GM18520 (cell line): ENCODE data around the gene HRH2.
"Not testable (repeated sequence)": the region's sequence is repeated elsewhere in the genome, so short reads cannot be mapped to it uniquely, and the experiment has no call there.

Source experiments
- ATAC-seq: cut with Tn5 transposase; IDR thresholded peaks from one replicate; pipeline ENCODE4 v1.9.1; 2021; ENCODE audit not compliant: unreplicated experiment

Gene HRH2

DNA sequence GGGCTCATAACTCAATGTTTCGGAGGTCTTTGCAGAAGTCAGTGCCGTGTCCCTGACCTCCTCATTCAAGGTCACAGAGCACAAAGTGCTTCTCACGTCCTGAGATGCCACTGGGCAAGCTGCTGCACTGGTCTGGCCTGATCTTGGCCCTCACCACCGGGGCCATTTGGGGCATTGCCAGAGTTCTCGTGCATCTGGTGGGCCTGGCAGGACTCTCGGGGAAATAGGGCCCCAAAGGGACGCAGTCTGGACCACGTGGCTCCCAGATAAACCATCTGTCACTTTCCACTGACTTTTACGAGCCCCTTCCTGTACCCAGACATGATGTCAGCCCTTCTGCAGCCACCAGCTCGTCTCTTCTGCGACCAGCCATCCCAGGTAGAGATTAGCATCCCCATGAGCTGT is 54.8 kb downstream of the HRH2 start:
- ATAC-seq, result no peak

DNA sequence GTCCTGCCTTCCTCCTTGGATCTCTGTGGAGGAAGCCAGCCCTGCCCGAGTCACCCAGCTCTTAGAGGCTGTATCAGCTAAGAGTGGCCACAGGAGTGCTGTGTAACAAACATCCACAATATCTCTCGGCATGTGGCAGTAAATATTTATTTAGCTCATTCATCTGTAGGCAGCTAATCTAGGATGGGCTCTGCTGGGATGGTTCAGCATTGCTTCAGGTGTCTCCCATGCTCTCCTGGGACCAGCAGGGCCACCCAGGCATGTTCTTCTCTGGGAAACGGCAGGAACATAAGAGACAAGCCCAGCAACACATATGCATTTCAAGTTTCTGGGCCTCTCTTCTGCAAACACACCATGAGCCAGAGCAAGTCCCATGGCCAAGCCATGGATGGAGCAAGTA is 56.1 kb downstream of the HRH2 start:
- no peak for ATAC-seq

DNA sequence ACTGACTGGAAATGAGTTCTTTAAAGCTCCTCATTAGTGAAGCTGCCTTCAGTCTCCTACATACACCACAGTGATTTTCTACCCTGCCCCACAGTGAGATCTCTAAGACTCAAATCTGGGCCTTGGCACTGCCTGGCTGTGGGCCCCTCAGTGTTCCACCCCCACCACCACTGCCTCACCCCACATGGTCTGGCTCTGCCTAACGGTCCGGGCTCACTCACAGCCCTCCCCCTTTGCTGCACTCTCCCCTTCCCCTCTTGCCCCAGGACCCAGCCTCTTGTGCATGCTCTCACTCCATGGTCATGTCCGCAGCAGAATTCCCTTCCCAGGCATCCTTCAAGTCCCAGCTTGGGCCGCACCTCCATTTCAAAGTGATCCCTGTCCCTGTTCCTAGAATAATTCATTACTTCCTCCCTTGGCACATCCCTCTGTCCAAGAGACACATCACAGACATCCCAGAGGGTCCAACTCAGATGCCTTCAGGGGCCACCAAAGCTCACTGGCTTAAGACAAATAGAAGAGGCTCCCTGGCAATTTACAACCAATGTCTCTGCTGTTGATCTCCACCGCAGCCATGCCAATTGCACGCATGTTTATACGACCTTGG is 56.7 kb downstream of the HRH2 start:
- no peak for ATAC-seq

DNA sequence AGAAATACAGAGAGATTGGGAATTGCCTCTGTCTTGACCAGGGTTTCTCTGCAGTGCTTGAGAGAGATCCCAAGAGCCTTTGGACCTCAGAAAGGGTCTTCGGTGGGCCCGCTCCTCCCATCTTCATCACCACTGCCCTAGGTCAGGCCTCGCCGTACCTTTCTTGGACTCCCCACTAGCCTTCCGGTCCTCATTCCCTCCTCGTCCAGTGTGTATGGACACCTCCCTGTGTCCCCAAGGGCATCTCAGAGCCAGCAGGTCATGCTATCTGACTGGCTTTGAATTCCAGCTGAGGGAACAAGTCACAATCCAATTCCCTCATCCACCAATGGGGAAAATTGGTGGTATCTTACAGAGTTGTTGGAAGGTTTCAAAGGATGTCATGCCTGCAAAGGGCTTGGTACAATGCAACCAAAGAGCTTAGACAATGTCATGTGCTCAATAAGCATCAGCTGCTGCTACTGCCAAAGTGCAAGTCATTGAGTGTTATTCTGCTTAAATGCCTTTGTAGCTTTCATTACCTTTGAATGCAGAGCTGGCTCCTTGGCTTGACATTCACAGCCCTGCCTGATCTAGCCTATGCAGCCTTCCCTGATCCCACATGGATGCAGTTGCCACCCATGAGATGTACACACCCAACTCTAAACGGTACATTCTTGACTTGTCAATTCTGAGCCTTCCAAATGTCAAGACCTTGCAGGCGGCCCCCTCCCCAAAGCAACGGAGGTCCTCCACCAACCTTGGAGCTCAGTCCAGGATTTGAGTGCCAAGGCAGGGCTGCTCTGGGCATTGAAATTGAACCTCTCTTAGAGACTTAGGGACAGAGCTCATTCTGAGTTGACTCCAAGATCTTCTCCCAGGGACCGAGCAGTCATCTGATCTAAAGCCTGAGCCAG is 58.0 kb downstream of the HRH2 start:
- ATAC-seq, result no peak

DNA sequence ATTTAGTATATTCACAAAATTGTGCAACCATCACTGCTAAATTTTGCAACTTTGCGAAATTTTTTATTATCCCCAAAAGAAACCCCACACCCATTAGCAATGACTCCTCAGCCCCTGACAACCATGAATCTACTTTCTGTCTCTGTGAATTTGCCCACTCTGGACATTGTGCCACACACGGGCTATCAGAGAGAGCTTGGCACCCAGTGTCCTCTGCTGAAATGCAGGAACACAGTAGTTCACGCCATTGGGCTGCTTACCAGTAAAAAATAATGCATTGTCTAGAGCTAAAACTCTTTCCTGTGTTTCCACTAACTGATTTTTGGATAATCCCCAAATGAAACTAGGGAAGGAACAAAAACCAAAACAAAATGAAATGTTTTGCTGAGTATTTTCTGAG is 60.0 kb downstream of the HRH2 start:
- ATAC-seq, result no peak

DNA sequence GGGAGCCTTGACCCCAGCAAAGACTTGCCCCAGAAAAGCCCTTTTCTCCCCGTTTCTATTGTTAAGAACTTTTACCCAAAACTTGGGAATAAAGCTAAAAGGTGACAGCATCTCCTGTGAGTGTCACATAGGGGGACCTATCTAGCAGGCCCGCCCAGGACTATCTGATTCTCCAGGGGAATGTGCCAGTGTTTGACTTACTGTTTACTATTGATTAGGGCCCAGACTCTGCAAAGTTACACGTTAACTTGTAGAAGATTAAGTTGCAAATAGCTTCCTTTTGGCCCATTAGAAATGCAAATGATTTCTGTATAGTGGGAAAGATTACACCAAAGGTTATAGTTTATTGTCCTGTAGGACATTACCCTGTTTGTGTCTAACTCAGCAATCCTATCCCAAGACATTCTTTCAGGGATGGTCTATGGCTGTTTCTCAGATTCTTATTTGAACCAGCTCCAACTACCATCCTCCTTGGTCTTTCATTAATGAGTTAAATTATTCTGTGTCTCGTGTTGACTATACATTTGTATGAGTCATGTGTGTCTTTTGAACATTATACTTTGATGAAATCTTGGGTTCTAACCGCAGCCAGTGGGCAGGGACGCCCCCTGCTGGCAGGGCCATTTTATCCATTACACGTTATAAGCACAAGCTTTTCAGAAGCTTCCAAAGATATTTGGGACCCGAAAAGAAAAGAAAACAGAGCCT is 60.7 kb downstream of the HRH2 start:
- no peak for ATAC-seq

DNA sequence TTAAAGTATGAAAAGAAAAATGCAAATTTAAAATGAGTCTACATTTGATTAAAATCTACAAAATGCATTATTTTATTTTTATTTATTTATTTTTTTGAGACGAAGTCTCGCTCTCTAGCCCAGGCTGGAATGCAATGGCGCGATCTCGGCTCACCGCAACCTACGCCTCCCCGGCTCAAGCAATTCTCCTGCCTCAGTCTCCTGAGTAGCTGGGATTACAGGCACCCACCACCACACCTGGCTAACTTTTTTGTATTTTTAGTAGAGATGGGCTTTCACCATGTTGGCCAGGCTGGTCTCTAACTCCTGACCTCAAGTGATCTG is 61.2 kb downstream of the HRH2 start:
- ATAC-seq, result not testable (repeated sequence)

DNA sequence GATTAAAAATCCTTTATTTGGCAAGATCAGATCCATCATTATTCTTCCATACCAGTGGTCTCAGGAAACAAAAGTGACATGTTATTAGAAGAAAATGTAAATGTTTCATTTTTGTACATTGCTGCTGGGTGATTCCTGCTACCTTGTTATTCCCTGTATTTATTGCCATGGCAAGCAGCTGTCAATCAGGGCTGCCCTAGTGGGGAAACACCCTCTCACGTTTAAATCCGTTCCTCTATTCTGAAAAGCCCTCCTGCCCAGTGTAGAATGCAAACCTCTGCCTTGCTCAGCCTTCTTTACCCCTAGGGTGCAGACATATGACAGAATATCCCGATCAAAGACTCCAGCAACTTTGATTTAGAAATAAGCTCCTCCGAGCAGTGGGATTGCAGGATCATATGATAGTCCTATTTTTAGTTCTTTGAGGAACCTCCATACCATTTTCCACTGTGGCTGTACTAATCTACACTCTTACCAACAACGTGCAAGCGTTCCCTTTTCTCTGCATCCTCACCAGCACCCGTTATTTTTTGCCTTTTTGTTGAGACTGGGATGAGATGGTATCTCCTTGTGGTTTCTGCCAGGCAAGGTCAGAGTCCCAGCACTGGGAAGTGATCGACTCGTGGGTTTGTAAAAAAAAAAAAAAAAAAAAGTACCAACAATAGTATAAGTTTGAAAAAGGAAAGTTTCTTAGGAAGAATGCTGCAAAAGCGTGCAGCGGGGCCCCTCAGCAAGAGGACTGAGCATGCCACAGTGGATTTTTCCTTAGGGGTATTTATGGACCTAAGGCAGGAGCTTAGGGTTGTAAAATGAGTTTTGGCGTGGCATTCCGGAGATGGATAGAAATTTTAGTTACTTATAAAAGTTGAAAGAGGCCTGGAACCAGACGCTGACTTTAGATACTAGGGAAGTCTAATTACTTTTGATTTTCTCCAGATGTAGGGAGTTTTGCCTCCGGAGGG is 66.7 kb downstream of the HRH2 start:
- ATAC-seq, result no peak

DNA sequence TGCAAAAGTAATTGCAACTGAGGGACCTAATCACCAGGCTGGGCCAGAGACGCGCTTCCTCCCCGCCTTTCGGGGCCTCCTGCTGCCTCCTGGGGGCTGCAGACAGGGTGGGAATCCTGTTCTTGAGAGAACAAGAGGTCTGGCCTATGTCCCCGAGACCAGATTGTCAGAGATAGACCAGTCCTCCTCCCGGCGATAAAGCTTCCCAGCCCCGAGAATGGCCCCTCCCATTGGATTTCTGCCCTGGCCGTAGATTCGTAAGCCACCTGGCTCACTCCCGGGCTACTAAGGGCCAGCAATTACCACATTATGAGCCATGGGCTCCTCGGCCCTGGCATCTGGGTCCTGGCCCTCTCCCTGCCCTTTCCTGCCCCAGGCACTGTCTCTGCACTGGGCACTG is 70.4 kb downstream of the HRH2 start:
- no peak for ATAC-seq

DNA sequence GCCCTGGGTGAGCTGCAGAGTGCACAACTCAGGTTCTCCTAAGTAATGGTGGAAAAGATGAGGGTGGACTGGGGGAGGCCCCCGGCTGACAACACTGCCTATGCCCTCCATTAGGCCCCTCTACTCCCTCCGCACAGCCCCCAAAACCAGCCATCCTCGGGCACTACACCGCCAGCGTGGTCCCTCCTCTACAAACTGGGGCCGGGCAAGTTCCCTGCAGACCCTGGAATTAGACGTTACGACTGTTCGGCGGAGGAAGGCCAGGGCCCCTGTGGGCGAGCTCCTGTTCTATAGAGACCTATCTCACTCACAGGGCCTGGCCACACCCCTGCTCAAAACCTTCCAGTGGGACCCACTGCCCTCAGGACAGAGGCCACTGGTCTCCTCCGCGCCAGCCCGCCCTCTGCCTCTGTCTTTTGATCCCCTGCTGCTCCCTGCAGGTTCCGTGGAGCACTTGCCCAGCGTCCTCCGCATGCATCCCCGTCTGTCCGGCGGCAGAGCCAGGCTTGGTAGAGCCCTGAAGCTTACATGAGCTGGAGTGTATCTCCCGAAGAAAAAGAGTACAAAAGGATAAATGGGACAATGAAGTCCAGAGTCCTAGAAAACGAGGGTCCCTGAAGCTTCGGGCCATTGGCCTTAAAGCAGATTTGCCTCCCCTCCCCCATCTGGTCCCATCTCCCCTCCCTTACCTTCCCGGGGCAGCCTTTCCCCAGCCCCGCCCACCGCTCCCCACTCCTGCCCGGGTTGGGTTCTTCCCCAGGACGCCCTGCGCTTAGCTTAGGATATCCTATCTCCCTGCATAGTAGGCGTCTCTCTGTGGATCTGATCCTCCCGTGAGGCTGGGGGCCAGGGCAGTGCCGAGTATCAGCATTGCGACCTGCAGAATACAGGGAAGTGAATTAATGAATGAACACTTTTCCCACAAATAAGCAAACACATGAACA is 71.3 kb downstream of the HRH2 start:
- no peak for ATAC-seq

DNA sequence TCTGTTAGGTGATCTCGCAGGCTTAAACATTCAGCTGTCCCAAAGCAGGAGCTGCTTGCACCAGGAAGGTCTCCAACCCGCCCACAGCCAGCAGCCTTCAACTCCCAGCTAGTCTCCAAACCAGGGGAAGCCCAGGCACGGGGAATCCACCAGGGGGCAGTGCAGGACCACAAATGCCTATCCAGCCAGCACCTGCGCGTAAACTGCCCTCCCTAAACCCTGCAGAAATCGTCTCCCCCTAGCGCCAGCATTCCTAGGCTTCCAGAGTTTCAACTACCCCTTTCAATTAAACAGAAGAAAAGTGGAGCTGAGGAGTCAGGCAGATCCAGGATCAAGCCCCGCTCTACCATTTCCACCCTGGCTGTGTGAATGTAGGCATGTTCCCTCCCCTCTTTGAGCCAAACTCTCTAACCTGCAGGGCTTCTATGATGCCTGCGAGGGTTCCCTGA is 72.0 kb downstream of the HRH2 start:
- ATAC-seq, result no peak

DNA sequence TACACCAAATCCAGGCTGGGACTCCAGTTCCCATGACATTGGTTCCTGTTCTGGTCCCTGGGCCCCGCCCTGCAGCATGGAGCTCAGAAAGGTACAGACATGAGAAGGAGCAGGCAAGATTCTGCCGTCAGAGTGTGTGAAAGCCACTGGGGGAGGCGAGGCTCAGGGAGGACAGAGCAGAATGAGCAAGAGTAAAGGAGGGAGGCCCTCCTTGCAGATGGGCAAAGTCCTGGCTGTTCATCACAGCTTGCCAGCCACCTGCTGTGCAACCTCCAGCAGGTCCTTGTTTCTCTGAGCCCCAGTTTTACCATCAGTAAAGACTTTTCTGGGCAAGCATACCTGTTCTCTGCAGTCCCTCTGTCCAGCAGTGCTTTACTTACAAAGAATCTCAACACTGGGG is 73.3 kb downstream of the HRH2 start:
- no peak for ATAC-seq

DNA sequence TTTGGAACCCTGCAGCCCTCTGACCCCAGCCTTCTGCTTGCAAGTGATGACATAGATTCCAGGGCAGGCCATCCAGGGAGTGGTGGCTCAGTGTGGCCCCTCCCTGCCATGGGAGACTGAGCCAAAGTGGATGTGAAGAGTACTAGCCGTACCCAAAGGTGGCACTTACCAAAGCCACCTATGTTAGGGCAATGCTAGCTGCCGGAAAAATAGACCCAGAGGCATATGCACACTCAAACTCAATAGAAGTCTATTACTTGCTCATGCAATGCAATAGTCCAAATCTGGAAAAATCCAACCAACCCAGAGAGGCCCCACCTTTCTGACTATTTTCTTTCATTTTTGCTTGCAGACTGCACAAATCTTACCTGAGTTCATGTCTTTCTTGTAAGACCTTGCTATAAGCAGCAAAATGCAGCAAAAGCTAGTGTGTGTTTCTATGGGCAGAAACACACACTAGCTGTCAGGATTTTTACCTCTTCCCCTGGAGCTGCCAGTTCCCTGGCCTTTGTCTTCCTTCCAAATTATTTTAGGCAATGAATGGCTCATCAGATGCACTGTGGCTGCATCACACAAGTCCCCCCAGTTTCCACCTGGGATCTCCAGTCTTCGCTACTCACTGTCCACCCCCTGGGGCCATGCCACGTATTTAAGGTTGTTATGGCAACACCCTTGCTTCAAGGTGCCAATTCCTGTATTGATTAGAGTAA is 74.0 kb downstream of the HRH2 start:
- no peak for ATAC-seq

DNA sequence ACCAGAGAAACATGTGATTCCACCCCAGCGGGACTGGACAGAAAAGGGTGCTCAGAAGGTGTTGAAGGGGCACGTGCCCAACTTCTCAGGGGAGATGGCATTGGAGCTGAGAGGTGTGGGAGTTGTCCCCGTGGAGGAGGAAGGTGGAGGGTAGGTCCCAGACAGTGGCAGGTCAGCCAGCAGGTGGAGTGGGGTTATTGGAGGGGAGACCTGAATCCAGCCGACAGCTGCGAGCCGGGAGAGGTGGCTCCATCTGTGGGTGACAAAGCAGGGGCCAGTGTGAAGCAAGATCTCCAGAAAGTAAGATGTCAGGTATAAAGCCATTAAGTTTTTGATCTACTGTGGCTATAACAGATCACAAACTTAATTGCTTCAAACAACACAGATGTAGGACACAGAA is 75.1 kb downstream of the HRH2 start:
- no peak for ATAC-seq

DNA sequence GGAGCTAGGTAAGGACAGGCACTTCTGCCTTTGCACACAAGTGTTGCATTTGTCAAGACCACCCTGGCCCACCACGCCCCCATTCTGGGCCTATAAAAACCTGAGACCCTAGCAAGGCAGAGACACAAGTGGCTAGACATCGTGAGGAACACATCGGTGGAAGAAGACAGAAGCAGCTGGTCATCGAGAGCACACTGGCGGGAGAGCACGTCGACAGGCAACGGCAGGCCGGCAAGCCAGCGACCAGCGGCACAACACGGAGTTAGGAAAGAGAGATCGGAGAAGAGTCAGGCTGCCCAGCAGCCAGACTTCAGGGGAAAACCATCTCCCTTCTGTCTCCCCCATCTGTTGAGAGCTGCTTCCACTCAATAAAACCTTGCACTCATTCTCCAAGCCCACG is 76.1 kb downstream of the HRH2 start:
- ATAC-seq, result no peak

DNA sequence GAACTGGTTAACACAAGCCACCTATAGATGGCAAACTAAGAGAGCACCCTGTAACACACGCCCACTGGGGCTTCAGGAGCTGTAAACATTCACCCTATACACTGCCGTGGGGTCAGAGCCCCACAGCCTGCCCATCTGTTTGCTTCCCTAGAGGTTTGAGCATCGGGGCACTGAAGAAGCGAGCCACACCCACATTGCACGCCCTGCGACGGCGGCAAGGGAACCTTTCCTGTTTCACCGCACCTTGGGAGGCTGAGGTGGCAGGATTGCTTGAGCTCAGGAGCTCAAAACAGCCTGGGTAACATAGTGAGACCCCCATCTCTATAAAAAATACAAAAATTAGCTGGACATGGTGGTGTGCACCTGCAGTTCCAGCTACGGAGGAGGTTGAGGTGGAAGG is 76.6 kb downstream of the HRH2 start:
- no peak for ATAC-seq

DNA sequence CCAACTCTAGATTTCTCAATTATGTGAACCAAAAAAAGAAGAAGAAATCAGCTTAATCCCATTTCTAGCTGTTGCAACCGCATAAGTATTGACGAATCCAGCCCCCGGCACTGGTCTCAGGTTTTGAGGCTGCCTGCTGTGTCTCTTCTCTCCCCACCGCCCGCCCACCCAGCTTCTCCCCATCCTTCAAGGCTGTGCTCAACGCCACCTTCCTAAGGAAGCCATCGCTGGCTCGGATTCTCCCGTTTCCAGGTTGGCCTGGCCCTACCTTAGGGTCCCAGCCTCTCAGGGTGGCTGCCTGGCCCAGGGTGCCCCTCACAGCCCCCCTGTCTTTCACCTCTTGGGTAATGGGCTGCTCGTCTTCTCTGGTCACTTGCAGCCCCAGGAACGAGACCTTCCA is 77.8 kb downstream of the HRH2 start:
- no peak for ATAC-seq

DNA sequence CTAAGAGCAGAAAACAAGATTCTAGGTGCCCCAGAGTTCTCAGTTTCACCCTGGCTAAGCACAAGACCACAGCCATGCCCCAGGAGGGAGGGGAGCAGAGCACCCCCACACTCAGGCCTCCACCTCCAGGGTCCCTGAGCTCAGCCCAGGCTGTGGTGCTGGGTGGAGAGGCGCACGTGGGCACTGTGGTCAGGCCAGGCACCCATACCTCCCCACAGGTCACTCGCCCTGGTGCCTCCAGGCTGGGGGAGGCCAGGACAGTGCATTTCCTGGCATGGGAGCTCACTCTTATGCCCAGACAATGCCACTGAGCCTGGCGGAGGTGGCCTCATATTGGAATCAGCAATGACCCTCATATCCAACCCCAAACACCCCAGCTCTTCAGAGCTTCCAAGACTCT is 78.8 kb downstream of the HRH2 start:
- ATAC-seq, result no peak

DNA sequence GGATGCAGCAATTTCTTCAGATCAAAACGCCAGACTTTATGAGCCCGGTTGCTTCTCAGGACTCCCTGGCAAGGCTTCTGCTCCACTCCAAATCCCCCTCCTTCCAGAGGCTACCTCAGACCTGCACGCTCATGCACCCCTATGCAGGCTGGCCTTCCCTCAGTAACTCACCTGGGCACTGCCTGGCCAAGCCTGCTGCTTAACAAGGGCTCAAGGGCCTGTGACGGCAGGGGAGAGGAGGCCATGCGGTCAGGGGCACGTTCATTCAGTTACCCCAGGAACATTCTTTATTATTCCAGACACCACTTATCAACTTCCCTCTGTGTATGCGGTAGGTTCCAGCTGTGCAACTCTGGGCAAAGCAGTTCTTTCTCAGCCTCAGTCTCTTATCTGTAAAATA is 79.6 kb downstream of the HRH2 start:
- no peak for ATAC-seq
